GM06990 (cell line): Measurements from ENCODE around the gene OXCT2.

Experiments used
- DNase-seq: peaks from one replicate; pipeline ENCODE4 v3.0.0-alpha.2; 2011; ENCODE audit not compliant: insufficient read length; ENCODE audit errors: extremely low read depth
- H3K27me3 ChIP-seq: replicated peaks from 2 replicates; pipeline ENCODE4 v1.6.0; 2011; ENCODE audit warnings: low read length; ENCODE audit not compliant: control insufficient read depth, insufficient read depth
- H3K36me3 ChIP-seq: 2 replicates; pipeline ENCODE4 v1.5.1; 2011; ENCODE audit warnings: low read length; ENCODE audit not compliant: control insufficient read depth, insufficient read depth
- H3K4me3 ChIP-seq: replicated peaks from 2 replicates; pipeline ENCODE4 v1.5.1; 2011; ENCODE audit warnings: low read depth, mild to moderate bottlenecking, control low read depth, low read length
- TF ChIP-seq, protein P1 (sequence below): IDR thresholded peaks from 2 replicates; pipeline ENCODE4 v1.5.1; 2011; ENCODE audit warnings: low read length, control low read depth, mild to moderate bottlenecking, inconsistent platforms; ENCODE audit not compliant: insufficient read depth, poor library complexity, severe bottlenecking

OXCT2 gene

DNA sequence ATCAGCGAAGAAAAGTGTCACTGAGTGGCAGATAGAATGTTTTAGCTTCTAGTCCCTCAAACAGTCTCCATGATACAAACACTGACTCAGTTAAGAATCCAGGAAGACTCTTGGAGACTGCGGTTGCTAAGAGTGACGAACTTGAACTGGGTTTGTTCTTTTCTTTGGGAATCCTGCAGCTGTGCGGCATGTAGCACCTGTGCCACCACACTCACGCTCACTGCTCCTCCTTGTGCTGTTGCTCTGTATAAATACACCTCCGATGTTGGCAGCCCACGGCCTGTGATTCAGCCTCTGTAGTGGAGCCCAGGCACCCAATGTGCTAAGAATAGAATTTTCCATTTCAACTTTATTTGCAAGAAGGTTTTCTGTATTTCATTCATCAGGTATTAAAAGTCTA, 38.0 kb downstream of the OXCT2 start:
- Histone ChIP-seq H3K36me3 (no peaks in the 10 kb centered on the region), H3K4me3 (no peak overlapping the region), H3K27me3 (no peaks in the 10 kb centered on the region)
- TF ChIP-seq, protein P1, sequence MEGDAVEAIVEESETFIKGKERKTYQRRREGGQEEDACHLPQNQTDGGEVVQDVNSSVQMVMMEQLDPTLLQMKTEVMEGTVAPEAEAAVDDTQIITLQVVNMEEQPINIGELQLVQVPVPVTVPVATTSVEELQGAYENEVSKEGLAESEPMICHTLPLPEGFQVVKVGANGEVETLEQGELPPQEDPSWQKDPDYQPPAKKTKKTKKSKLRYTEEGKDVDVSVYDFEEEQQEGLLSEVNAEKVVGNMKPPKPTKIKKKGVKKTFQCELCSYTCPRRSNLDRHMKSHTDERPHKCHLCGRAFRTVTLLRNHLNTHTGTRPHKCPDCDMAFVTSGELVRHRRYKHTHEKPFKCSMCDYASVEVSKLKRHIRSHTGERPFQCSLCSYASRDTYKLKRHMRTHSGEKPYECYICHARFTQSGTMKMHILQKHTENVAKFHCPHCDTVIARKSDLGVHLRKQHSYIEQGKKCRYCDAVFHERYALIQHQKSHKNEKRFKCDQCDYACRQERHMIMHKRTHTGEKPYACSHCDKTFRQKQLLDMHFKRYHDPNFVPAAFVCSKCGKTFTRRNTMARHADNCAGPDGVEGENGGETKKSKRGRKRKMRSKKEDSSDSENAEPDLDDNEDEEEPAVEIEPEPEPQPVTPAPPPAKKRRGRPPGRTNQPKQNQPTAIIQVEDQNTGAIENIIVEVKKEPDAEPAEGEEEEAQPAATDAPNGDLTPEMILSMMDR = no peak
- no peak for DNase-seq

DNA sequence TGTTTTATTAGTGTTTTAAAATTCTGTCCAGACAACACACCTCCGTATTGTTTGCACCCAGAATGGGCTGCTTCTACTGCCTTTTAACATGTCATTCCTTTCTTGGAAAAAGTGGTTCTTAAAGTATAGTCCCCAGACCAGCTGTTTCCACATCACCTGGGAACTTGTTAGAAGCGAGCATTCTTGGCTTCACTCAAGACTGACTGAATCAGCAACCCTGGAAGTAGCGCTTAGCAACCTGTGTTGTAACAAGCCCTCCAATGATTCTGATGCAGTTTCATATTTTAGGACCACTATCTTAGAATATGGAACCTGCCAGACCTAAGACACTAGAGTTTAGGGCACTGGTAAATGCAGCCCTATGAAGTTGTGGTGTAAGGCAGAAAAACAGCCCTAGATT, 38.4 kb downstream of the OXCT2 start:
- H3K4me3 ChIP-seq = no peak overlapping the region
- no peaks in the 10 kb centered on the region for H3K27me3 ChIP-seq
- no peak for DNase-seq
- H3K36me3 ChIP-seq = no peaks in the 10 kb centered on the region
- TF ChIP-seq, protein P1 = no peak

DNA sequence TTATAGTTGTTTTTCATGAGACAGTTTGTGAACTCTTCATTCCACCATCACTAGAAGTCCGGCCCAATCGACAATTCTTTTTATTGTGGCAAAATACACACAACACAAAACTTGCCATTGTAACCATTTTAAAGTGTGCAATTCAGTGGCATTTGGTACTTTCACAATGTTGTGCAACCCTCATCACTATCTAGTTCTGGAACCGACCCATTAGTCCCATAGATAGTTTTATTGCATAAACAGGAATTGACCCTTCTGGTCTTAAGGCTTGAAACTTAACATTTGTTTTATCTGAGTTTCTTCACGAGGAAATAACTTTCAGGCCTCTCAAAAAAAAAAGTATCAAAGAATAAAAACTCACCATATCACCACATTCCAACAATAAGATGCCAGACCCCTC, 41.3 kb downstream of the OXCT2 start:
- Histone ChIP-seq H3K36me3 (no peaks in the 10 kb centered on the region), H3K4me3 (no peak overlapping the region), H3K27me3 (no peaks in the 10 kb centered on the region)
- TF ChIP-seq, protein P1 = no peak
- no peak for DNase-seq

DNA sequence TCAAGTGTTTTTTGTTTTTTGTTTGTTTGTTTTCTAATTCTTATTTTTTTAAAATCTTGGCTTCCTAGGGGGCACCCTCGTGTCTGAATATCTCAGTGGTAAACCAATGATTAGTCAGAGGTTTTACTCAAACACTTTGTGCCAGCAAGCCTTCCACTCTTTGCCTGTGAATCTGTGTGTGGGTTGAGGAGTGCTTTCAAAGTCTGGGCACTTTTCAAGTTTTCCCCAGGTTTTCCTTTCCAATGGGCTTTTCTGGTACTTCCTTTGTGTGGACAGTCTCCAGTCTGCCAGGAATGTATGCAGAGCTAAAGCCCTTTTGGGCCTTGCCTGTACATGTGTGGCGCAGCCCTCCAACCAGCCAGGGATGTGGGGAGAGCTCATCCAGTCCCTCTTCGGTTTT, 42.1 kb downstream of the OXCT2 start:
- DNase-seq = no peak
- TF ChIP-seq, protein P1 = no peak
- Histone ChIP-seq H3K36me3 (no peaks in the 10 kb centered on the region), H3K27me3 (no peaks in the 10 kb centered on the region), H3K4me3 (no peak overlapping the region)

DNA sequence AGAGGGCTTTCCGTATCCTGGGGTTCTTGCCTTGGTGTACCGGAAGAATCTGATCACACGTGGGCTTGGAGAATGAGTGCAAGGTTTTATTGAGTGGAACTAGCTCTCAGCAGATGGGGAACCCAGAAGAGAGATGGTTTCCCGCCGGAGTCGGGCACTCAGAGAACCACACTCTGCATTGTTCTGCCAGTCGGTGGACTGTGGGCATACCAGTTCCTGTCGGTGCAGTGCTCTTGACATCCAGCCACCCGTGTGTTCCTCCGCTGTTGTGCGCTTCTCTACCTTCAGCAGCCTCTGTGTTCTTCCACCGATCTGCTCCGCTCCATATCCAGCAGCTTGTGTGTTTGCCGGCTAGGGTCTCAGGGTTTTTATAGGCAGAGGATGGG, 43.2 kb downstream of the OXCT2 start:
- Histone ChIP-seq H3K36me3 (no peaks in the 10 kb centered on the region), H3K4me3 (peak overlapping the region; percentile 41), H3K27me3 (no peaks in the 10 kb centered on the region)
- DNase-seq = no peak
- TF ChIP-seq, protein P1 = no peak

DNA sequence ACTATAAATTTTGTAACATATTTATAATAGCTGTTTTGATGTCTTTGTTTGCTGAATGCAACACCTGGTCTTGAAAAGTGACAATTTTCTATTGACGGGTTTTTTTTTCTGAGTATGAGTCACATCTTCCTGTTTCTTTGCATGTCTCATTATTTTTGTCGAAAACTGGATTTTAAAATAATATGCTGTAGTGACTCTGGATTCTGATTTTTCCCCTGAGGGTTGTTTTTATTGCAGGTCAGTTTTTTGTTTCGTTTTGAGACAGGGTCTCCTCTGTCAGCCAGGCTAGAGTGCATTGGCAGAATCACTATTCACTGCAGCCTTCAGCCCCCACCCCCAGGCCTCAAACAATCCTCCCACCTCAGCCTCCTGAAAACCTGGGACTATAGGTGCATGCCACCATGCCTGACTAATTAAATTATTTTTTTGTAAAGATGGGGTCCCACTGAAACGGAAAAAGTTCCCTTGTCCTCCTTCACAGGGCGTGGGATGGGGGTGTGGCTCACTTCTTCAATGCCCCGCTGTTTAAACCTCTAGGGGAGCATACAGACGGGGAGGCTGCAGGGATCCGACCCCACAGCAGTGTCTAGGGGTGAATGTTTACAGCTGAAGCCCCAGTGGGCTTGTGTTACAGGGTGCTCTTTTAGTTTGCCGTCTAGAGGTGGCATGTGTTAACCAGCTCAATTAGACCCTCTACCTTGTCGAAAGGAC, 43.8 kb downstream of the OXCT2 start:
- peak overlapping the region; percentile 41 for H3K4me3 ChIP-seq
- DNase-seq = peak; percentile 68
- TF ChIP-seq, protein P1 = no peak
- no peaks in the 10 kb centered on the region for H3K36me3 ChIP-seq
- H3K27me3 ChIP-seq = no peaks in the 10 kb centered on the region
